AG09319 (cell line): ENCODE measurements around the gene PUSL1.

Experiments
- DNase-seq: peaks from one replicate; pipeline ENCODE4 v3.0.0-alpha.2; 2010; ENCODE audit warnings: low read depth; ENCODE audit errors: extremely low read depth
- CTCF ChIP-seq: IDR thresholded peaks from 2 replicates; pipeline ENCODE4 v1.5.1; 2011; ENCODE audit warnings: low read depth, mild to moderate bottlenecking, inconsistent platforms, low read length, moderate library complexity

Gene PUSL1

GRCh38 chr1:1345384-1345783 is 37.0 kb downstream of the PUSL1 start:
- TF ChIP-seq CTCF, result no peak
- no peak for DNase-seq

- no peak for TF ChIP-seq CTCF
- DNase-seq, result no peak
Observed at GRCh38 chr1:1345860-1346500, 37.6 kb downstream of the PUSL1 start.

GRCh38 chr1:1346501-1346890 is 38.1 kb downstream of the PUSL1 start:
- no peak for TF ChIP-seq CTCF
- DNase-seq, result no peak

- no peak for DNase-seq
Observed at GRCh38 chr1:1347026-1347595, 38.7 kb downstream of the PUSL1 start.

GRCh38 chr1:1347663-1348419 is 39.4 kb downstream of the PUSL1 start:
- no peak for DNase-seq
- TF ChIP-seq CTCF, result no peak

More at GRCh38 chr1:1347026-1347595, 38.7 kb downstream of the PUSL1 start:
- no peak for TF ChIP-seq CTCF

- no peak for TF ChIP-seq CTCF
- no peak for DNase-seq
Observed at GRCh38 chr1:1348420-1349255, 40.2 kb downstream of the PUSL1 start.
